RWPE2 (cell line): ENCODE measurements around the gene DKKL1.

Experiments used
- ATAC-seq: fragments of 200-7000 bp; cut with Tn5 transposase; 3 replicates; pipeline ENCODE4 v1.9.1; 2021; ENCODE audit warnings: low read depth
- DNase-seq: peaks from one replicate; pipeline ENCODE4 v3.0.0-alpha.2; 2020; ENCODE audit warnings: low spot score
- H3K27ac ChIP-seq: fragments of 450-650 bp; 2 replicates; pipeline ENCODE4 v1.5.1; 2017; ENCODE audit warnings: mild to moderate bottlenecking; ENCODE audit not compliant: poor library complexity, severe bottlenecking
- H3K27me3 ChIP-seq: fragments of 250-450 bp; sonication (Bioruptor Pico); 2 replicates; pipeline ENCODE4 v1.5.1; 2021; ENCODE audit warnings: mild to moderate bottlenecking, moderate library complexity; ENCODE audit not compliant: insufficient read depth, poor library complexity, severe bottlenecking
- H3K36me3 ChIP-seq: fragments of 250-450 bp; sonication (Bioruptor Pico); 2 replicates; pipeline ENCODE4 v1.5.1; 2020; ENCODE audit warnings: low read depth, mild to moderate bottlenecking, moderate library complexity
- H3K4me1 ChIP-seq: fragments of 250-450 bp; sonication (Bioruptor Pico); 2 replicates; pipeline ENCODE4 v1.5.1; 2021; ENCODE audit warnings: mild to moderate bottlenecking, moderate library complexity; ENCODE audit not compliant: insufficient read depth, poor library complexity, severe bottlenecking
- H3K4me3 ChIP-seq: fragments of 250-450 bp; sonication (Bioruptor Pico); 2 replicates; pipeline ENCODE4 v1.5.1; 2021; ENCODE audit warnings: mild to moderate bottlenecking, moderate library complexity; ENCODE audit not compliant: severe bottlenecking
- H3K9me3 ChIP-seq: fragments of 250-450 bp; sonication (Bioruptor Pico); 2 replicates; pipeline ENCODE4 v1.5.1; 2021; ENCODE audit warnings: mild to moderate bottlenecking, moderate library complexity; ENCODE audit not compliant: severe bottlenecking
- CTCF ChIP-seq: fragments of 450-650 bp; IDR thresholded peaks from one replicate; pipeline ENCODE4 v1.5.1; 2017; ENCODE audit warnings: mild to moderate bottlenecking, moderate library complexity; ENCODE audit not compliant: poor library complexity, severe bottlenecking

Gene DKKL1

GRCh38 chr19:49374665-49375434 lies 11.2 kb downstream of the DKKL1 start:
- H3K27me3 ChIP-seq: no peaks in the 10 kb centered on the region
- TF ChIP-seq CTCF: no peak

GRCh38 chr19:49378512-49378911 lies 14.8 kb downstream of the DKKL1 start:
- H3K36me3 ChIP-seq: no peaks in the 10 kb centered on the region
- peaks cover 7% of the 10 kb centered on the region for H3K9me3 ChIP-seq
- no peaks in the 10 kb centered on the region for H3K27me3 ChIP-seq
- H3K4me3 ChIP-seq: no peak overlapping the region
- no peaks in the 10 kb centered on the region for H3K4me1 ChIP-seq
- TF ChIP-seq CTCF: no peak
- DNase-seq (no peak), ATAC-seq (no peak)
- no peak overlapping the region for H3K27ac ChIP-seq

More at GRCh38 chr19:49374665-49375434, 11.2 kb downstream of the DKKL1 start:
- no peak overlapping the region for H3K27ac ChIP-seq
- no peaks in the 10 kb centered on the region for H3K4me1 ChIP-seq
- H3K9me3 ChIP-seq: peaks cover under 1% of the 10 kb centered on the region
- no peak for ATAC-seq
- H3K4me3 ChIP-seq: no peak overlapping the region
- no peaks in the 10 kb centered on the region for H3K36me3 ChIP-seq
- no peak for DNase-seq

- DNase-seq: no peak
- no peak overlapping the region for H3K4me3 ChIP-seq
- H3K27ac ChIP-seq: no peak overlapping the region
- H3K4me1 ChIP-seq: no peaks in the 10 kb centered on the region
- H3K36me3 ChIP-seq: no peaks in the 10 kb centered on the region
- H3K9me3 ChIP-seq: peaks cover 7% of the 10 kb centered on the region
- no peak for ATAC-seq
- no peaks in the 10 kb centered on the region for H3K27me3 ChIP-seq
- no peak for TF ChIP-seq CTCF
Measured at GRCh38 chr19:49380391-49380790, 16.7 kb downstream of the DKKL1 start.

GRCh38 chr19:49382639-49383038 lies 19.0 kb downstream of the DKKL1 start:
- no peak for TF ChIP-seq CTCF
- DNase-seq (no peak), ATAC-seq (no peak)
- no peak overlapping the region for H3K27ac ChIP-seq
- no peaks in the 10 kb centered on the region for H3K27me3 ChIP-seq
- H3K9me3 ChIP-seq: peaks cover 7% of the 10 kb centered on the region
- no peaks in the 10 kb centered on the region for H3K4me1 ChIP-seq
- H3K36me3 ChIP-seq: no peaks in the 10 kb centered on the region
- no peak overlapping the region for H3K4me3 ChIP-seq

- no peak for ATAC-seq
- Histone ChIP-seq H3K27ac (no peak overlapping the region), H3K4me3 (no peak overlapping the region), H3K4me1 (no peaks in the 10 kb centered on the region), H3K36me3 (no peaks in the 10 kb centered on the region), H3K9me3 (peaks cover 7% of the 10 kb centered on the region), H3K27me3 (no peaks in the 10 kb centered on the region)
- TF ChIP-seq CTCF: no peak
- DNase-seq: no peak
Measured at GRCh38 chr19:49383599-49383998, 19.9 kb downstream of the DKKL1 start.
